Measurements from ENCODE around the gene NR1D1. TPM values are rescaled to one million over a fixed set of nuclear protein-coding genes. Genes with fewer than 3 reads are reported as not detected.
"Not testable (repeated sequence)": the region's sequence is repeated elsewhere in the genome, so short reads cannot be mapped to it uniquely, and the experiment has no call there.

The NR1D1 gene
- total RNA-seq (2022) (7.5 and 8.8 TPM in 2 replicates), Bru-seq, nascent RNA (percentile 69 among the genes with signal in this experiment), BruChase-seq, experiment 1, labeled RNA remaining after a 6-hour chase (percentile 48 among the genes with signal in this experiment), BruChase-seq, experiment 2, labeled RNA remaining after a 2-hour chase (percentile 58 among the genes with signal in this experiment)
- long read RNA-seq, transcript NR1D1-201 (8 exons, 2,772 nt) = major isoform, 15 of 24 reads
- long read RNA-seq, partial matches to known transcripts = 7 of 24 reads
- long read RNA-seq, other reads (novel, unspliced or antisense) = 2 of 24 reads

- BruUV-seq (replicated peaks) = no TSS peak
- ChIA-PET CTCF (interaction anchor here (0.6 to 8.0 kb wide), 13 partner anchors 11 to 1593 kb away, joined by 3 to 86 read pairs (median 4); partner anchors contain the start of gene THRA), POLR2A (interaction anchor here (0.6 to 7.5 kb wide), 34 partner anchors 13 to 1714 kb away, joined by 3 to 340 read pairs (median 6); partner anchors contain the start of genes CASC3, CDK12, CSF3 and MED24)
- no peak for TF ChIP-seq CTCF (IDR thresholded peaks at IDR 0.05; ENCODE audit: unreplicated experiment)
- peaks cover 31% of the 10 kb centered on the region for H3K36me3 Mint-ChIP-seq (ENCODE audit: insufficient read depth, unreplicated experiment)
- H3K9me3 Mint-ChIP-seq (ENCODE audit: unreplicated experiment) = no peaks in the 10 kb centered on the region
- peak within 1 kb of the TSS; percentile 94 for H3K27ac Mint-ChIP-seq (ENCODE audit: low read depth, unreplicated experiment)
- H3K4me3 Mint-ChIP-seq (ENCODE audit: unreplicated experiment) = peak within 1 kb of the TSS; percentile 95
- H3K27me3 Mint-ChIP-seq (ENCODE audit: insufficient read depth, unreplicated experiment) = no peaks in the 10 kb centered on the region
- intact Hi-C loops (cut with micrococcal nuclease) = no loop called here
- peaks cover 39% of the 10 kb centered on the region for H3K4me1 Mint-ChIP-seq (ENCODE audit: insufficient read depth, unreplicated experiment)
- no peak for DNase-seq (ENCODE audit: unreplicated experiment)
Measured at GRCh38 chr17:40100419-40100668, at the start of gene NR1D1. Gene NR1D1, minus strand, starts transcription at chr17:40100589. Its CDS starts 495 bp downstream, at chr17:40100094.

GRCh38 chr17:40148527-40148926, 48.1 kb upstream of the NR1D1 start:
- Mint-ChIP-seq H3K9me3 (ENCODE audit: unreplicated experiment) (no peaks in the 10 kb centered on the region), H3K27me3 (ENCODE audit: insufficient read depth, unreplicated experiment) (no peaks in the 10 kb centered on the region), H3K4me1 (ENCODE audit: insufficient read depth, unreplicated experiment) (peaks cover 26% of the 10 kb centered on the region), H3K4me3 (ENCODE audit: unreplicated experiment) (no peak overlapping the region), H3K36me3 (ENCODE audit: insufficient read depth, unreplicated experiment) (peaks cover 83% of the 10 kb centered on the region), H3K27ac (ENCODE audit: low read depth, unreplicated experiment) (peak overlapping the region; percentile 77)
- TF ChIP-seq CTCF (IDR thresholded peaks at IDR 0.05; ENCODE audit: unreplicated experiment) = no peak
- BruUV-seq (replicated peaks) = no TSS peak
- intact Hi-C loops (cut with micrococcal nuclease) = no loop called here
- DNase-seq (ENCODE audit: unreplicated experiment) = no peak
- POLR2A ChIA-PET = interaction anchor here (0.7 to 1.1 kb wide), 2 partner anchors 10 to 1939 kb away, joined by 3 to 4 read pairs; no protein-coding TSS in a partner anchor
- CTCF ChIA-PET = interaction anchor here (0.5 to 1.6 kb wide), 6 partner anchors 19 to 122 kb away, joined by 3 to 10 read pairs (median 4); partner anchors contain the start of gene NR1D1

GRCh38 chr17:40145476-40145875, 45.1 kb upstream of the NR1D1 start:
- intact Hi-C loops (cut with micrococcal nuclease) = no loop called here
- no peak for TF ChIP-seq CTCF (IDR thresholded peaks at IDR 0.05; ENCODE audit: unreplicated experiment)
- H3K4me3 Mint-ChIP-seq (ENCODE audit: unreplicated experiment) = no peak overlapping the region
- ChIA-PET CTCF (interaction anchor here (0.8 to 0.9 kb wide), 2 partner anchors 9 to 57 kb away, joined by 3 read pairs; no protein-coding TSS in a partner anchor), POLR2A (interaction anchor here (0.6 to 1.0 kb wide), 2 partner anchors 23 to 48 kb away, joined by 3 read pairs; no protein-coding TSS in a partner anchor)
- DNase-seq (ENCODE audit: unreplicated experiment) = no peak
- H3K9me3 Mint-ChIP-seq (ENCODE audit: unreplicated experiment) = no peaks in the 10 kb centered on the region
- H3K4me1 Mint-ChIP-seq (ENCODE audit: insufficient read depth, unreplicated experiment) = peaks cover 24% of the 10 kb centered on the region
- BruUV-seq (replicated peaks) = no TSS peak
- H3K27ac Mint-ChIP-seq (ENCODE audit: low read depth, unreplicated experiment) = no peak overlapping the region
- peaks cover 84% of the 10 kb centered on the region for H3K36me3 Mint-ChIP-seq (ENCODE audit: insufficient read depth, unreplicated experiment)
- H3K27me3 Mint-ChIP-seq (ENCODE audit: insufficient read depth, unreplicated experiment) = no peaks in the 10 kb centered on the region

GRCh38 chr17:40143166-40143565, 42.8 kb upstream of the NR1D1 start:
- H3K9me3 Mint-ChIP-seq (ENCODE audit: unreplicated experiment); H3K4me3 Mint-ChIP-seq (ENCODE audit: unreplicated experiment); BruUV-seq (replicated peaks); H3K27ac Mint-ChIP-seq (ENCODE audit: low read depth, unreplicated experiment); intact Hi-C loops (cut with micrococcal nuclease); DNase-seq (ENCODE audit: unreplicated experiment); H3K27me3 Mint-ChIP-seq (ENCODE audit: insufficient read depth, unreplicated experiment): not testable (repeated sequence)
- H3K4me1 Mint-ChIP-seq (ENCODE audit: insufficient read depth, unreplicated experiment) = peaks cover 11% of the 10 kb centered on the region
- ChIA-PET POLR2A (interaction anchor here (0.6 to 0.7 kb wide), 3 partner anchors 30 to 83 kb away, joined by 3 read pairs; no protein-coding TSS in a partner anchor), CTCF (interaction anchor here (0.6 to 0.9 kb wide), 3 partner anchors 10 to 116 kb away, joined by 3 to 6 read pairs (median 4); no protein-coding TSS in a partner anchor)
- H3K36me3 Mint-ChIP-seq (ENCODE audit: insufficient read depth, unreplicated experiment) = peaks cover 73% of the 10 kb centered on the region
